HTERT RPE-1 (cell line): ENCODE measurements around the gene IL17REL.
"Not testable (repeated sequence)": the region's sequence is repeated elsewhere in the genome, so short reads cannot be mapped to it uniquely, and the experiment has no call there.

ENCODE experiments used
- in situ Hi-C: fragments of 300-500 bp; cut with MboI; formaldehyde crosslinking; loops from 4 replicates; pipeline ENCODE4 v1.14.3; 2020; ENCODE audit warnings: low sequenced_read_pairs

Gene IL17REL

GRCh38 chr22:49949914-49950292 lies 62.7 kb downstream of the IL17REL start:
- in situ Hi-C loops: no loop called here

- in situ Hi-C loops: no loop called here
These were observed 63.3 kb downstream of the IL17REL start for GRCh38 chr22:49948958-49949913.

GRCh38 chr22:49948116-49948957 lies 64.2 kb downstream of the IL17REL start:
- in situ Hi-C loops: no loop called here

GRCh38 chr22:49947296-49947622 lies 65.3 kb downstream of the IL17REL start:
- in situ Hi-C loops: no loop called here

- in situ Hi-C loops: no loop called here
These were observed 65.8 kb downstream of the IL17REL start for GRCh38 chr22:49946612-49947295.

GRCh38 chr22:49945042-49945794 lies 67.3 kb downstream of the IL17REL start:
- in situ Hi-C loops: not testable (repeated sequence)
